ENCODE measurements around the gene INTS14.

GRCh38 chr15:65550681-65551098 is 60.2 kb downstream of the INTS14 start:
- TF ChIP-seq TAF1 (IDR thresholded peaks at IDR 0.05; ENCODE audit: low read depth, low read length) (no peak), POLR2A (IDR thresholded peaks at IDR 0.05; ENCODE audit: control extremely low read depth in 1 of 2, low read depth in 2 of 2, low read length in 2 of 2) (no peak), EZH2 (IDR thresholded peaks at IDR 0.05; ENCODE audit: low read depth, low read length, severe bottlenecking) (no peak)
